ENCODE measurements around the gene HMGN3. TPM values are rescaled to one million over a fixed set of nuclear protein-coding genes. Genes with fewer than 3 reads are reported as not detected.

The HMGN3 gene
- total and polyA plus RNA-seq, 2 of the 13 experiments (the other 11 are each of a cell fraction or from before 2014, with no cell fraction given): 67.9 to 145 TPM

DNA sequence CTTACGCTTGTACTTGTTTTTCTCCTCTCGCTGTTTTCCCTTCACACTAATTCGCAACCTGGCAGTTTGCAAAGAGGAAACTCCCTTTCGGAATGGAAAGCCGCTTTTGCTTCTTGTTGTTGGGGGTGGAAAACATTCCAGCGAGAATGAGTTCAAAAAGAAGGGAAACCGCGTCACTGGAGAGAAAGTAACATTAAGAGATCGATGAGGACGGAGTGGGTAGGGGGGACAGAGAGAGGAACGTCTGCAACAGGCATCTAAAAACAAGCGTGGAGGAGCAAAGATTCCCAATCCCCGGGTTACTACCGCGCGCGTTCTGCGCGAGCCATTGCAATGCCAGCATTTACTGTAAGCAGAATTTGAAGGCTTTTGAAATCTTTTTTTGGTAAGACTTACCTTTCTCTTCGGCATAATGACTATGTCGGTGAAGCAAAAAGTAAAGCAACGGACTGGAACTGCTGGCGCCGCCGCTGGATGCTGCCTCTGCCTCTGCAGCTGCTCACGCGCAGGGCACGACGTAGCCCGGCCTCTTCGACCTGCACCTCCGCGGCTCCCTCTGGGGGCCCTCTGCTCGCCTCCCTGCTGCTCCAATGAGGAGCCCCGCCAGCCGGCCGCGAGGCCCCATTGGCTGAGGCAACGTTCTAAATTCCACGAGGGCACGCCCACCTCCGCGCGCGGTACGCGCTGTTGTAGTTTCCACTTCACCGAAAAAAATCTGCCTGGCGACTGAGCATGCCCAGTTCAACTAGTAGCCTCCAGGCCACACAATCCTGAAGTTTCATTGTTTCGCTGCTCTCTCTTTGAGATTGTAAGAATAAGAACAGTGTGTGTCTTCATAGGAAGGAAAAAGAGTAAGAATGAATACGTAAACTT lies at the start of gene HMGN3 (continued):
- TF ChIP-seq, protein P1, sequence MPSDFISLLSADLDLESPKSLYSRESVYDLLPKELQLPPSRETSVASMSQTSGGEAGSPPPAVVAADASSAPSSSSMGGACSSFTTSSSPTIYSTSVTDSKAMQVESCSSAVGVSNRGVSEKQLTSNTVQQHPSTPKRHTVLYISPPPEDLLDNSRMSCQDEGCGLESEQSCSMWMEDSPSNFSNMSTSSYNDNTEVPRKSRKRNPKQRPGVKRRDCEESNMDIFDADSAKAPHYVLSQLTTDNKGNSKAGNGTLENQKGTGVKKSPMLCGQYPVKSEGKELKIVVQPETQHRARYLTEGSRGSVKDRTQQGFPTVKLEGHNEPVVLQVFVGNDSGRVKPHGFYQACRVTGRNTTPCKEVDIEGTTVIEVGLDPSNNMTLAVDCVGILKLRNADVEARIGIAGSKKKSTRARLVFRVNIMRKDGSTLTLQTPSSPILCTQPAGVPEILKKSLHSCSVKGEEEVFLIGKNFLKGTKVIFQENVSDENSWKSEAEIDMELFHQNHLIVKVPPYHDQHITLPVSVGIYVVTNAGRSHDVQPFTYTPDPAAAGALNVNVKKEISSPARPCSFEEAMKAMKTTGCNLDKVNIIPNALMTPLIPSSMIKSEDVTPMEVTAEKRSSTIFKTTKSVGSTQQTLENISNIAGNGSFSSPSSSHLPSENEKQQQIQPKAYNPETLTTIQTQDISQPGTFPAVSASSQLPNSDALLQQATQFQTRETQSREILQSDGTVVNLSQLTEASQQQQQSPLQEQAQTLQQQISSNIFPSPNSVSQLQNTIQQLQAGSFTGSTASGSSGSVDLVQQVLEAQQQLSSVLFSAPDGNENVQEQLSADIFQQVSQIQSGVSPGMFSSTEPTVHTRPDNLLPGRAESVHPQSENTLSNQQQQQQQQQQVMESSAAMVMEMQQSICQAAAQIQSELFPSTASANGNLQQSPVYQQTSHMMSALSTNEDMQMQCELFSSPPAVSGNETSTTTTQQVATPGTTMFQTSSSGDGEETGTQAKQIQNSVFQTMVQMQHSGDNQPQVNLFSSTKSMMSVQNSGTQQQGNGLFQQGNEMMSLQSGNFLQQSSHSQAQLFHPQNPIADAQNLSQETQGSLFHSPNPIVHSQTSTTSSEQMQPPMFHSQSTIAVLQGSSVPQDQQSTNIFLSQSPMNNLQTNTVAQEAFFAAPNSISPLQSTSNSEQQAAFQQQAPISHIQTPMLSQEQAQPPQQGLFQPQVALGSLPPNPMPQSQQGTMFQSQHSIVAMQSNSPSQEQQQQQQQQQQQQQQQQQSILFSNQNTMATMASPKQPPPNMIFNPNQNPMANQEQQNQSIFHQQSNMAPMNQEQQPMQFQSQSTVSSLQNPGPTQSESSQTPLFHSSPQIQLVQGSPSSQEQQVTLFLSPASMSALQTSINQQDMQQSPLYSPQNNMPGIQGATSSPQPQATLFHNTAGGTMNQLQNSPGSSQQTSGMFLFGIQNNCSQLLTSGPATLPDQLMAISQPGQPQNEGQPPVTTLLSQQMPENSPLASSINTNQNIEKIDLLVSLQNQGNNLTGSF (CRISPR knock-in tag; IDR thresholded peaks at IDR 0.05): peak; percentile 90
- TF ChIP-seq ZNF468 (CRISPR knock-in tag; IDR thresholded peaks at IDR 0.05) (no peak), ZFAT (CRISPR knock-in tag; conservative IDR thresholded peaks at IDR 0.05) (0 out of 2 replicates have a peak, but pooled peaks have one; percentile 54), IRF2 (CRISPR knock-in tag; IDR thresholded peaks at IDR 0.05) (peak; percentile 56; the same call in 1 of the 2 replicates), ELF3 (CRISPR knock-in tag; IDR thresholded peaks at IDR 0.05) (peak; percentile 17; the same call in 1 of the 2 replicates), ZNF605 (CRISPR knock-in tag; IDR thresholded peaks at IDR 0.05) (peak; percentile 94), SMC3 (IDR thresholded peaks at IDR 0.05; ENCODE audit: low read length) (no peak), MTA3 (CRISPR knock-in tag; IDR thresholded peaks at IDR 0.05) (no peak), HNRNPLL (IDR thresholded peaks at IDR 0.05; ENCODE audit: low read depth, low read length, poor library complexity, severe bottlenecking) (peak; percentile 83), PHF5A (CRISPR knock-in tag; IDR thresholded peaks at IDR 0.05; ENCODE audit: low read depth, unreplicated experiment) (no peak)
- TF ChIP-seq, protein P2, sequence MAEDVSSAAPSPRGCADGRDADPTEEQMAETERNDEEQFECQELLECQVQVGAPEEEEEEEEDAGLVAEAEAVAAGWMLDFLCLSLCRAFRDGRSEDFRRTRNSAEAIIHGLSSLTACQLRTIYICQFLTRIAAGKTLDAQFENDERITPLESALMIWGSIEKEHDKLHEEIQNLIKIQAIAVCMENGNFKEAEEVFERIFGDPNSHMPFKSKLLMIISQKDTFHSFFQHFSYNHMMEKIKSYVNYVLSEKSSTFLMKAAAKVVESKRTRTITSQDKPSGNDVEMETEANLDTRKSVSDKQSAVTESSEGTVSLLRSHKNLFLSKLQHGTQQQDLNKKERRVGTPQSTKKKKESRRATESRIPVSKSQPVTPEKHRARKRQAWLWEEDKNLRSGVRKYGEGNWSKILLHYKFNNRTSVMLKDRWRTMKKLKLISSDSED (CRISPR knock-in tag; IDR thresholded peaks at IDR 0.05): no peak
- TF ChIP-seq, protein P3, sequence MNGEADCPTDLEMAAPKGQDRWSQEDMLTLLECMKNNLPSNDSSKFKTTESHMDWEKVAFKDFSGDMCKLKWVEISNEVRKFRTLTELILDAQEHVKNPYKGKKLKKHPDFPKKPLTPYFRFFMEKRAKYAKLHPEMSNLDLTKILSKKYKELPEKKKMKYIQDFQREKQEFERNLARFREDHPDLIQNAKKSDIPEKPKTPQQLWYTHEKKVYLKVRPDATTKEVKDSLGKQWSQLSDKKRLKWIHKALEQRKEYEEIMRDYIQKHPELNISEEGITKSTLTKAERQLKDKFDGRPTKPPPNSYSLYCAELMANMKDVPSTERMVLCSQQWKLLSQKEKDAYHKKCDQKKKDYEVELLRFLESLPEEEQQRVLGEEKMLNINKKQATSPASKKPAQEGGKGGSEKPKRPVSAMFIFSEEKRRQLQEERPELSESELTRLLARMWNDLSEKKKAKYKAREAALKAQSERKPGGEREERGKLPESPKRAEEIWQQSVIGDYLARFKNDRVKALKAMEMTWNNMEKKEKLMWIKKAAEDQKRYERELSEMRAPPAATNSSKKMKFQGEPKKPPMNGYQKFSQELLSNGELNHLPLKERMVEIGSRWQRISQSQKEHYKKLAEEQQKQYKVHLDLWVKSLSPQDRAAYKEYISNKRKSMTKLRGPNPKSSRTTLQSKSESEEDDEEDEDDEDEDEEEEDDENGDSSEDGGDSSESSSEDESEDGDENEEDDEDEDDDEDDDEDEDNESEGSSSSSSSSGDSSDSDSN (CRISPR knock-in tag; IDR thresholded peaks at IDR 0.05): peak; percentile 49; the same call in 1 of the 2 replicates
- TF ChIP-seq, protein P4, sequence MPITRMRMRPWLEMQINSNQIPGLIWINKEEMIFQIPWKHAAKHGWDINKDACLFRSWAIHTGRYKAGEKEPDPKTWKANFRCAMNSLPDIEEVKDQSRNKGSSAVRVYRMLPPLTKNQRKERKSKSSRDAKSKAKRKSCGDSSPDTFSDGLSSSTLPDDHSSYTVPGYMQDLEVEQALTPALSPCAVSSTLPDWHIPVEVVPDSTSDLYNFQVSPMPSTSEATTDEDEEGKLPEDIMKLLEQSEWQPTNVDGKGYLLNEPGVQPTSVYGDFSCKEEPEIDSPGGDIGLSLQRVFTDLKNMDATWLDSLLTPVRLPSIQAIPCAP (CRISPR knock-in tag; IDR thresholded peaks at IDR 0.05; ENCODE audit: low read depth): no peak

Data from HepG2 (cell line).